Spleen (tissue), 11 donors: ENCODE data around the gene MUC4. TPM values are rescaled to one million over a fixed set of nuclear protein-coding genes. Genes with fewer than 3 reads are reported as not detected.

Experiments
- DNase-seq: peaks from one replicate; pipeline ENCODE4 v3.0.0-alpha.2; 2020
- H3K27ac ChIP-seq, 8 donors: fragments of 200-600 bp; sonication (generic) in 7 of 8; 1 replicate in 4 of 8; 2 replicates in 4 of 8; pipeline versions ENCODE4 v1.5.0 to v1.8.0; 2016 to 2021; ENCODE audit warnings: inconsistent platforms in 4 of 8, mild to moderate bottlenecking in 4 of 8, moderate library complexity in 1 of 8
- H3K27me3 ChIP-seq, 7 donors: fragments of 200-600 bp; sonication (generic) in 6 of 7; replicated peaks in 1 of 7; 1 replicate in 4 of 7; 2 replicates in 3 of 7; pipeline versions ENCODE4 v1.5.0 to v1.8.0; 2016 to 2021; ENCODE audit warnings: inconsistent platforms in 3 of 7, mild to moderate bottlenecking in 1 of 7
- H3K36me3 ChIP-seq, 6 donors: fragments of 200-600 bp; sonication (generic) in 5 of 6; 1 replicate in 4 of 6; 2 replicates in 2 of 6; pipeline versions ENCODE4 v1.5.0 to v1.8.0; 2016 to 2021; ENCODE audit warnings: inconsistent platforms in 2 of 6
- H3K4me1 ChIP-seq, 6 donors: fragments of 200-600 bp; sonication (generic) in 5 of 6; 1 replicate in 3 of 6; 2 replicates in 3 of 6; pipeline versions ENCODE4 v1.5.0 to v1.8.0; 2016 to 2021; ENCODE audit warnings: inconsistent platforms in 3 of 6
- H3K4me3 ChIP-seq, 8 donors: fragments of 200-600 bp; sonication (generic) in 7 of 8; 1 replicate in 4 of 8; 2 replicates in 4 of 8; pipeline versions ENCODE4 v1.5.0 to v1.8.0; 2016 to 2021; ENCODE audit warnings: inconsistent platforms in 4 of 8, mild to moderate bottlenecking in 4 of 8, moderate library complexity in 2 of 8
- H3K9me3 ChIP-seq, 8 donors: fragments of 200-600 bp; sonication (generic) in 7 of 8; 1 replicate in 4 of 8; 2 replicates in 4 of 8; pipeline versions ENCODE4 v1.5.0 to v1.8.0; 2016 to 2021; ENCODE audit warnings: inconsistent platforms in 4 of 8
- CTCF ChIP-seq, 11 experiments: fragments of 200-600 bp in 7 of 11; fragments of 450-650 bp in 4 of 11; sonication (generic) in 4 of 11; IDR thresholded peaks in 8 of 11; conservative IDR thresholded peaks in 3 of 11; 1 replicate in 7 of 11; 2 replicates in 4 of 11; pipeline versions ENCODE4 v1.4.0 to v1.8.0; 2016 to 2021; ENCODE audit warnings: antibody characterized with exemption in 11 of 11, inconsistent platforms in 4 of 11, mild to moderate bottlenecking in 1 of 11
- POLR2A ChIP-seq, 3 donors: fragments of 450-650 bp; IDR thresholded peaks; one replicate each; pipeline ENCODE4 v1.5.1; 2017; ENCODE audit warnings: antibody characterized with exemption in 3 of 3, mild to moderate bottlenecking in 1 of 3
- POLR2AphosphoS5 ChIP-seq, 3 donors: sonication (generic); formaldehyde crosslinking; IDR thresholded peaks; one replicate each; pipeline ENCODE4 v1.5.1; 2017; ENCODE audit warnings: antibody characterized with exemption in 3 of 3
- WGBS, 5 donors: extraction: QIAGEN DNeasy Blood & Tissue Kit in 3 of 5; methylation state at CpG; one replicate each; pipeline versions ENCODE4 v1.1.5 to v1.1.7; 2013 to 2018; 5-methylcytosine and 5-hydroxymethylcytosine counted together
- intact Hi-C: fragments of 100-400 bp; cut with DNase I; formaldehyde crosslinking; loops from one replicate; pipeline ENCODE4 v1.15.0; 2023; ENCODE audit warnings: low total_unique reads
- polyA plus RNA-seq, 3 donors: library from polyadenylated mRNA; stranded (reverse); fragments of 200-250 nt; gene quantifications; one replicate each; pipeline ENCODE4 v1.2.1, GENCODE V29; 2013
- total RNA-seq, 7 donors: library from RNA; depleted of rRNA in 3 of 7; stranded (reverse); fragments of >200 nt in 3 of 7; fragmentation: NEBNext Ultra II Directional in 4 of 7; extraction: Animal tissue kit (Norgen Biotek cat#: 25700) in 4 of 7; gene quantifications; one replicate each; pipeline versions ENCODE4 v1.1.0 to v1.2.1, GENCODE V29; 2016 to 2021
- donor health status: healthy with polysubstance abuse.
- donor health status: DM: no; HTN: no; CAD: no; lungs with moderate emphysema.
- donor health status: DM: no; HTN: no; CAD: no.
- donor health status: Bipolar disorder and iron deficiency.
- donor health status: healthy.
- donor health status: DM: no; HTN: no; CAD: no.
- donor health status: DM: yes; HTN: yes; CAD: no.

The MUC4 gene
- total and polyA plus RNA-seq, 10 donors, result 0.02 to 0.03 TPM; not detected in 8

DNA sequence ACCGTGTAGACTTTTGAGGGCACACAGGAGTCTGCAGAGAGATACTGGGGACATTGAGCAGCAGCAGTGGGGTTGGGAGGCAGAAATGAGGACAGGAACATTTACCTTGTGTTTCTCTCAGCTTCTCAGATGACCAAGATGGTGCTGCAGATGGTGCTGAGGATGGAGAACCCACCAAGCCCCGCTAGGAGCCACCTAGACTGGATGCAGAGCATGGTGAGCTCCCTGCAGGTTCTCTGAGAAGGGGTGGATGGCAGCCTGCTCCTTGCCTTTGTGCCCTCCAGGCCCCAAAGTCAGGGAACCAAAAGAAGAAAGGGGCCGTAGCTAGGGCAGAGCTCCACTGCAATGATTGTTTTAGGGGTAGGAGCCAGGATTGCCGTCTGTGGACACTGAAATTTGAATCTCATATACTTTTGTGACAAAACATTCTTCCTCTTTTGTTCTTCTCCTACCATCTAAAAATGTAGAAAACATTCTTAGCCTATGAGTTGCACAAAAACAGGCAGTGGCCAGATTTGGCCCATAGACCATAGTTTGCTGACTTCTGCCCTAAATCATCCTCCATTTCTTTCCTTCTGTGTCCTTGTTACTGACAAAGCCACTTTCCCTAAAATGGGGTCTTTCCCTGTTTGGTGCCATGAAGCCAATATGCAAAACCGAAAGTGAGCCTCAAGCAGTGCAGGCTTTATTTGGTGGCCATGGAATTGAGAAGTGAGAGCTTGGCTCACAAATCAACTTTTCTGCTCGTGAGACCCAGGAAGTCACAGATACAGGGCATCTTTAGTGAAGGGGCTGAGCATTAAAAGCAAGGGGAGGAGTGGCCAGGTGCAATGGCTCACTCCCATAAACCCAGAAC lies 102.9 kb downstream of the MUC4 start:
- Histone ChIP-seq H3K9me3 (no peaks in the 10 kb centered on the region), H3K4me1 (no peaks in the 10 kb centered on the region), H3K36me3 (peaks cover 0 to 41% (median 10%) of the 10 kb centered on the region in 6 donors), H3K27ac (no peak overlapping the region), H3K4me3 (no peak overlapping the region), H3K27me3 (no peaks in the 10 kb centered on the region)
- TF ChIP-seq POLR2AphosphoS5 (IDR thresholded peaks at IDR 0.05) (no peak), POLR2A (IDR thresholded peaks at IDR 0.05) (no peak)
- intact Hi-C loops, result no loop called here
- no peak for DNase-seq
- 78 to 90% (median 84%) methylated on average over 6 of the region's 6 CpGs for WGBS, 5 donors

- TF ChIP-seq POLR2AphosphoS5 (IDR thresholded peaks at IDR 0.05) (no peak), CTCF (IDR thresholded peaks at IDR 0.05 in 8 of 11, conservative IDR thresholded peaks at IDR 0.05 in 3 of 11) (no peak), POLR2A (IDR thresholded peaks at IDR 0.05) (no peak)
- peaks cover 0 to 41% (median 10%) of the 10 kb centered on the region in 6 donors for H3K36me3 ChIP-seq
- H3K27me3 ChIP-seq, result no peaks in the 10 kb centered on the region
- no peaks in the 10 kb centered on the region for H3K9me3 ChIP-seq
- no peak overlapping the region for H3K27ac ChIP-seq
- no peak overlapping the region for H3K4me3 ChIP-seq
- H3K4me1 ChIP-seq, result no peaks in the 10 kb centered on the region
- intact Hi-C loops, result no loop called here
- DNase-seq, result no peak
- WGBS, 5 donors, result 69 to 82% (median 73%) methylated on average over 6 of the region's 6 CpGs
Measured at GRCh38 chr3:195708061-195708460, 103.7 kb downstream of the MUC4 start.

DNA sequence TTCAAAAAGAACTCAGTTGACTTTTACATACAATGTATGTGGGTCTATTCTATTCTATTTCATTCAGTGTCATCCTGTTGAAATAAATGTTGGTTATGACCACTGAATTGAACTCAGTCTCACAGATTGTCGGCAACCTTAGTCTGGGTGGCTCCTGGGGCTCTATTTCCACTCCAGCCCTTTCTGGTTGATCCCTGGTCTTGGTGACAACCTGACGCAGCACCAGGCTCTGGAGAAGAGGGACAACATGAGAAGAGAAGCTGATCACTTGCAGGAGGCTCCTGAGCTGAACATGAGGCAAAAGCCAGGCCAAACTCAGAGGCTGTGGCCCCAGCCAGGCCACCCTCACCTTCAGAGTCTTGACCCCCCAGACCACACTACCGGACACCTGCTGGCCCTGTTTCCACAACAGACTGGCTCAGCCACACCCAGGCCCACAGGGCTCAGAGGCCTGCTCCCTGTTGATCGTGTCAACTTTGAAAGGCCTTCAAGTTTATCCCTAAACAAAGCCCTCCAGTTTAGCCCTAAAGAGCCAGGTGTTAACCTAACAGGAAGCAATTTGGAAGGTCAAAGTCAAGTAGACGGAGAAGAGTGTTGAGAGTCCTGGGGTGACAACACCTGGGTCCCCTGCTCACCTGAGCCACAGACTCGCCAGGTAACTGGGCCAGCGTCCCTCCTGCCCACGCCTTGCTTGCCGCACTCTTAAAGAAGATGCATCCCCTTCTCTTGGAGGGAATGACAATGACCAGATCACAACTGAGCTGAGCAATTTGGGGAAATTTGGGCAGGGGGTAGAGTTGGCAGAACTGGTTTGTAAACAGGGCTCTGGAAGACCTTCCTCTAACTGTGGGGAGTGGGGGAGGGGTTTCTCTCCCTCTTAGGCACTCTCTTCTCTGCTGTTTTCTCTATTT lies 106.4 kb downstream of the MUC4 start:
- intact Hi-C loops, result no loop called here
- no peak overlapping the region for H3K27ac ChIP-seq
- H3K4me1 ChIP-seq, result no peaks in the 10 kb centered on the region
- H3K27me3 ChIP-seq, result no peaks in the 10 kb centered on the region
- 87 to 91% (median 88%) methylated on average over 9 of the region's 9 CpGs for WGBS, 5 donors
- no peaks in the 10 kb centered on the region for H3K9me3 ChIP-seq
- peaks cover 0 to 23% (median 4%) of the 10 kb centered on the region in 6 donors for H3K36me3 ChIP-seq
- no peak overlapping the region for H3K4me3 ChIP-seq
- TF ChIP-seq POLR2AphosphoS5 (IDR thresholded peaks at IDR 0.05), result peak in 2 of 3 donors; percentile 32 to 67
- no peak for TF ChIP-seq CTCF (IDR thresholded peaks at IDR 0.05 in 8 of 11, conservative IDR thresholded peaks at IDR 0.05 in 3 of 11)
- DNase-seq, result no peak

GRCh38 chr3:195704433-195704999 lies 107.2 kb downstream of the MUC4 start:
- peaks cover 0 to 15% (median 4%) of the 10 kb centered on the region in 6 donors for H3K36me3 ChIP-seq
- no peak overlapping the region for H3K27ac ChIP-seq
- no peaks in the 10 kb centered on the region for H3K9me3 ChIP-seq
- H3K4me1 ChIP-seq, result no peaks in the 10 kb centered on the region
- 68 to 73% (median 69%) methylated on average over 9 of the region's 9 CpGs for WGBS, 5 donors
- H3K27me3 ChIP-seq, result no peaks in the 10 kb centered on the region
- TF ChIP-seq POLR2A (IDR thresholded peaks at IDR 0.05) (no peak), POLR2AphosphoS5 (IDR thresholded peaks at IDR 0.05) (no peak), CTCF (IDR thresholded peaks at IDR 0.05 in 8 of 11, conservative IDR thresholded peaks at IDR 0.05 in 3 of 11) (no peak)
- no peak overlapping the region for H3K4me3 ChIP-seq
- DNase-seq, result no peak
- intact Hi-C loops, result no loop called here
